GM19193 (cell line): ENCODE results near the gene LHPP.

ENCODE experiments used
- POLR2A ChIP-seq: IDR thresholded peaks from 4 replicates; pipeline ENCODE4 v1.6.1; 2011; ENCODE audit not compliant: insufficient read depth, insufficient read length; ENCODE audit errors: extremely low read depth

LHPP gene

DNA sequence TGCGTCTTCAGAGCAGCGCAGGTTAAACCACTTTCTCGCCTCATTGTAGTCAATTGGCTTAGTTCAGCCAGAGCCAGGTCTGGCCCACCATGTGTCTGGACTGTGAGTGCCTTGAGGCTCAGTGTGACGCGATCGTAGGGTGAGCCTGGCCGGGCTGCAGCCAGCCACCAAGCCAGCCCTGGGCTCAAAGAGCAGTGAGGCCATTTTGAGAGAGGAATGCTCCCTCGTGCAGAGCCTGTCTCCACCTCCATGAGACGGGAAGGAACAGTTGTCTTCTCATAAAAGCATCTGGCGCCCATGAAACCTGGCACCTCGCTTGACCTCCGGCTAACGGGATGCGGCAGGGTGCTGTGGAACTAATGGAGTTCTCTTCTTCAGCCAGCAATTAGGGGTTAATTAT, 34.5 kb downstream of the LHPP start:
- TF ChIP-seq POLR2A: no peak

DNA sequence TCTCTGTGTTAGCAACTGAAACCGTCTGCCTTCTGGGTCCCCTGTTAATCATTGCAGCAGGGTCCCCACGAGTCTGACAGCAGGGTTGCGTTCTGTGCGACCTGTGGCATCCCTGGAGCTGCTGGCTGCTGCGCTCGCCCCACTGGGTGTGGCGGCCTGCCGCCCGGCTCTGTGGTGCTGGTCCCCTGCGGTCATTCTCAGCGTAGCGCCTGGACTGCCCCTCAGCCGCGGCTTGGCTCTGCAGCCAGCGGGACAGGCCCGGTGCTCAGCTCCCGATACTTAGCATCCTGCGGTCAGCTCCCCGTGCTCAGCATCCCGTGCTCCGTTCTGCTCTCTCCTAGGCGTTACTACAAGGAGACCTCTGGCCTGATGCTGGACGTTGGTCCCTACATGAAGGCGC, 35.0 kb downstream of the LHPP start:
- TF ChIP-seq POLR2A: no peak

- no peak for TF ChIP-seq POLR2A
These were observed 35.7 kb downstream of the LHPP start for GRCh38 chr10:124497196-124497881.

- TF ChIP-seq POLR2A: no peak
These were observed 36.4 kb downstream of the LHPP start for GRCh38 chr10:124498056-124498455.

GRCh38 chr10:124500757-124501156, 39.1 kb downstream of the LHPP start:
- TF ChIP-seq POLR2A: no peak

DNA sequence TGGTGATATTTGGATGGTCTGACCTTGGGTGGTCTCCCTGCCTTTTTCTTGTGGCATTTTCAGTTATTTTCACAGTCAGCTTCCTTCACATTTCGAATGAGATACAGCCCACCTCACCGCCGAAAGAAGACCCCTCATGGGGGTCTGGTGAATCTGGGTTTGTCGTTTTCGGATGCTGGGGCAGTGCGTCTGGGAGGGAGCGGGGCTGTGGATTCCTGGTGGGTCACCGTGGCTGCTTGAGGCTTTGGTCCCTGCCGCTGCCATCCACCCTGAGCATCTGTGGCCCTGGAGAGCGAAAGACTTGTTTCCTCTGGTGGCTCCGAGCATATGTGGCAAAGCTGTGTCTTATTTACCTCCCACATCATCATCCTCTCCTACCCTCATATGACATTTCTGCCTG, 43.1 kb downstream of the LHPP start:
- no peak for TF ChIP-seq POLR2A

- TF ChIP-seq POLR2A: no peak
These were observed 43.7 kb downstream of the LHPP start for GRCh38 chr10:124505279-124505678.

- TF ChIP-seq POLR2A: no peak
These were observed 46.5 kb downstream of the LHPP start for GRCh38 chr10:124508070-124508667.

GRCh38 chr10:124508907-124509454, 47.4 kb downstream of the LHPP start:
- no peak for TF ChIP-seq POLR2A

- no peak for TF ChIP-seq POLR2A
These were observed 48.4 kb downstream of the LHPP start for GRCh38 chr10:124509880-124510632.

- no peak for TF ChIP-seq POLR2A
These were observed 49.1 kb downstream of the LHPP start for GRCh38 chr10:124510759-124511158.

- no peak for TF ChIP-seq POLR2A
These were observed 49.8 kb downstream of the LHPP start for GRCh38 chr10:124511205-124512039.

GRCh38 chr10:124512040-124512428, 50.4 kb downstream of the LHPP start:
- TF ChIP-seq POLR2A: no peak

- no peak for TF ChIP-seq POLR2A
These were observed 51.0 kb downstream of the LHPP start for GRCh38 chr10:124512600-124512999.
